ENCODE results near the gene C19orf67.
A peak's percentile ranks its signal among the peaks of the same experiment; 100 is the strongest.

C19orf67 gene

GRCh38 chr19:14066134-14066533 is 19.4 kb downstream of the C19orf67 start:
- no peak for TF ChIP-seq CTCF (IDR thresholded peaks at IDR 0.05)
- Histone ChIP-seq H3K36me3 (ENCODE audit: control insufficient read depth, insufficient read depth, low read length) (no peaks in the 10 kb centered on the region), H3K27ac (no peak overlapping the region), H3K9me3 (ENCODE audit: control insufficient read depth, low read length) (no peaks in the 10 kb centered on the region), H3K79me2 (no peaks in the 10 kb centered on the region), H3K4me3 (ENCODE audit: low read depth, low read length) (no peak overlapping the region), H3K4me1 (peaks cover 5% of the 10 kb centered on the region), H3K9ac (no peak overlapping the region), H3K27me3 (ENCODE audit: control insufficient read depth, insufficient read depth, low read length) (no peaks in the 10 kb centered on the region), H3K4me2 (ENCODE audit: low read length) (no peak overlapping the region), H2AFZ (no peak overlapping the region)

GRCh38 chr19:14063105-14063504 is 22.5 kb downstream of the C19orf67 start:
- Histone ChIP-seq H2AFZ (no peak overlapping the region), H3K9me3 (ENCODE audit: control insufficient read depth, low read length) (no peaks in the 10 kb centered on the region), H3K36me3 (ENCODE audit: control insufficient read depth, insufficient read depth, low read length) (no peaks in the 10 kb centered on the region), H3K79me2 (no peaks in the 10 kb centered on the region), H3K27me3 (ENCODE audit: control insufficient read depth, insufficient read depth, low read length) (no peaks in the 10 kb centered on the region), H3K4me2 (ENCODE audit: low read length) (no peak overlapping the region), H3K4me1 (peaks cover 7% of the 10 kb centered on the region), H3K4me3 (ENCODE audit: low read depth, low read length) (no peak overlapping the region), H3K9ac (no peak overlapping the region), H3K27ac (no peak overlapping the region)
- no peak for TF ChIP-seq CTCF (IDR thresholded peaks at IDR 0.05)

GRCh38 chr19:14062558-14062855 is 23.1 kb downstream of the C19orf67 start:
- no peaks in the 10 kb centered on the region for H3K36me3 ChIP-seq (ENCODE audit: control insufficient read depth, insufficient read depth, low read length)
- H3K4me3 ChIP-seq (ENCODE audit: low read depth, low read length): no peak overlapping the region
- no peak overlapping the region for H2AFZ ChIP-seq
- H3K9ac ChIP-seq: no peak overlapping the region
- no peaks in the 10 kb centered on the region for H3K27me3 ChIP-seq (ENCODE audit: control insufficient read depth, insufficient read depth, low read length)
- H3K79me2 ChIP-seq: no peaks in the 10 kb centered on the region
- TF ChIP-seq CTCF (IDR thresholded peaks at IDR 0.05): no peak
- no peak overlapping the region for H3K27ac ChIP-seq
- H3K9me3 ChIP-seq (ENCODE audit: control insufficient read depth, low read length): no peaks in the 10 kb centered on the region
- H3K4me1 ChIP-seq: peaks cover 7% of the 10 kb centered on the region
- peak overlapping the region; percentile 72 for H3K4me2 ChIP-seq (ENCODE audit: low read length)

GRCh38 chr19:14061751-14062557 is 23.6 kb downstream of the C19orf67 start, which contains the start of gene PALM3:
PALM3 (minus strand) TSS chr19:14062076; CDS start chr19:14061980, 96 bp downstream.
- Histone ChIP-seq H3K36me3 (ENCODE audit: control insufficient read depth, insufficient read depth, low read length) (no peaks in the 10 kb centered on the region), H3K4me3 (ENCODE audit: low read depth, low read length) (peak within 1 kb of the TSS; percentile 84), H3K9me3 (ENCODE audit: control insufficient read depth, low read length) (no peaks in the 10 kb centered on the region), H3K27ac (peak within 1 kb of the TSS; percentile 56), H3K9ac (no peak within 1 kb of the TSS), H3K4me2 (ENCODE audit: low read length) (peak within 1 kb of the TSS; percentile 72), H3K79me2 (no peaks in the 10 kb centered on the region), H3K27me3 (ENCODE audit: control insufficient read depth, insufficient read depth, low read length) (no peaks in the 10 kb centered on the region), H2AFZ (peak within 1 kb of the TSS; percentile 62), H3K4me1 (peaks cover 7% of the 10 kb centered on the region)
- no peak for TF ChIP-seq CTCF (IDR thresholded peaks at IDR 0.05)
